Measurements from ENCODE around the gene LGR4.

The LGR4 gene

DNA sequence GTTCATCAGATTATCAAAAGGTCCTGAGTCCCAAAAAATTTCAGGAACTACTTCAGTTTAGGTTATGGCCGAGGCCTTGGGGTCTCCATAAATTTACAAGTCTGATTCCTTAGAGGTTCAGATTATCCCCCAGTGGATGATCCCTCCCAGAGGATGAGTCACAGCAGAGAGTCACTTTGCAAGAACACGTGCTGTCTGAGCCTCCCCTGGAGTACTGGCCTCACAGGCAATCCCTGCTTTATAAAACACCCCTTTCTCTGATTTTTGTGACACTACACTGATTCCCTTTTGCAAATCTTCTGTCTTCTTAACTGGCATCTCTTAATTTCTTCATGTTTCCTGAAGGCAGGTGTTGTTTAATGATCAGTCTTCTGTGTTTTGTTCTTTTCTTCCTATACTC is 154.8 kb downstream of the LGR4 start:
- TF ChIP-seq, protein P1, sequence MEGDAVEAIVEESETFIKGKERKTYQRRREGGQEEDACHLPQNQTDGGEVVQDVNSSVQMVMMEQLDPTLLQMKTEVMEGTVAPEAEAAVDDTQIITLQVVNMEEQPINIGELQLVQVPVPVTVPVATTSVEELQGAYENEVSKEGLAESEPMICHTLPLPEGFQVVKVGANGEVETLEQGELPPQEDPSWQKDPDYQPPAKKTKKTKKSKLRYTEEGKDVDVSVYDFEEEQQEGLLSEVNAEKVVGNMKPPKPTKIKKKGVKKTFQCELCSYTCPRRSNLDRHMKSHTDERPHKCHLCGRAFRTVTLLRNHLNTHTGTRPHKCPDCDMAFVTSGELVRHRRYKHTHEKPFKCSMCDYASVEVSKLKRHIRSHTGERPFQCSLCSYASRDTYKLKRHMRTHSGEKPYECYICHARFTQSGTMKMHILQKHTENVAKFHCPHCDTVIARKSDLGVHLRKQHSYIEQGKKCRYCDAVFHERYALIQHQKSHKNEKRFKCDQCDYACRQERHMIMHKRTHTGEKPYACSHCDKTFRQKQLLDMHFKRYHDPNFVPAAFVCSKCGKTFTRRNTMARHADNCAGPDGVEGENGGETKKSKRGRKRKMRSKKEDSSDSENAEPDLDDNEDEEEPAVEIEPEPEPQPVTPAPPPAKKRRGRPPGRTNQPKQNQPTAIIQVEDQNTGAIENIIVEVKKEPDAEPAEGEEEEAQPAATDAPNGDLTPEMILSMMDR (IDR thresholded peaks at IDR 0.05), result no peak
- Mint-ChIP-seq H3K9me3 (peaks cover 22% of the 10 kb centered on the region), H3K27me3 (ENCODE audit: low read depth, poor library complexity) (no peaks in the 10 kb centered on the region), H3K27ac (no peak overlapping the region), H3K4me1 (peaks cover 5% of the 10 kb centered on the region), H3K4me3 (no peak overlapping the region), H3K36me3 (ENCODE audit: low read depth) (peaks cover 39% of the 10 kb centered on the region)
- DNase-seq, result no peak

Data from nephron progenitor cell (in vitro differentiated cells).